Measurements from ENCODE around the gene UBR7. TPM values are rescaled to one million over a fixed set of nuclear protein-coding genes. Genes with fewer than 3 reads are reported as not detected.

Gene UBR7
- total RNA-seq, 1 experiment from 2014 or later: 19.9 TPM

DNA sequence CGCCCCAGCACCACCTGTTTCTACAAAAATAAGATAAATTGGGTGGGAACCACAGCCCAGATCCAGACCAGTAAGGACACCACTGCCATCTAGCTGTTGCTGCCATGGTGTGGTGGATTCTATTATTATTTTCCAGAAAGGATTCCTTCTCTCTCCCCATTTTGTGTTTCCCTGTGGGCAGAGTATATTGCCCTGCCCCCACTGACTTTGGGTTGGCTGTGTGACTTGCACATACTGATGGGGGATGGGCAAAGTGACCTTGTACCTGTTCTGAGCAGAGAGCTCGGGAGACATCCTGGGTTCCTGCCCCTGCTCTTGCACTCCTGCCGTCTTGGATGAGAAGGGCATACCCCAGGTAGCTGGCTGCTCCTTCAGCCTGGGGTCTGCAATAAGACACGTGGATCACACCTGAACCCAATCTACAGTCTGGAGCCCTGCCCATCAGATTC is 46.7 kb upstream of the UBR7 start:
- POLR2A ChIA-PET: interaction anchor here (0.6 kb wide), 2 partner anchors 8 to 1054 kb away, joined by 4 to 7 read pairs; partner anchors contain the start of gene ATXN3
- Histone ChIP-seq H3K4me3 (ENCODE audit: low read depth in 2 of 2, low read length in 2 of 2) (no peak overlapping the region), H3K27me3 (ENCODE audit: control insufficient read depth, insufficient read depth, low read length) (no peaks in the 10 kb centered on the region), H3K4me1 (ENCODE audit: control insufficient read depth, insufficient read depth, low read length) (no peaks in the 10 kb centered on the region), H3K9me3 (ENCODE audit: control insufficient read depth, insufficient read depth, low read depth, low read length) (no peaks in the 10 kb centered on the region), H3K36me3 (ENCODE audit: control insufficient read depth, insufficient read depth, low read length) (no peaks in the 10 kb centered on the region), H3K27ac (ENCODE audit: low read length) (no peak overlapping the region)
- intact Hi-C loops (cut with micrococcal nuclease; ENCODE audit: unreplicated experiment) (no loop called here), in situ Hi-C loops (cut with HindIII; ENCODE audit: low pct_unique_long_range_greater_than_20kb, low sequenced_read_pairs) (no loop called here)
- BruUV-seq (replicated peaks): no TSS peak
- ATAC-seq (peak; percentile 78; the same call in 1 of the 2 replicates), DNase-seq (ENCODE audit: low read depth, low spot score) (no peak)
- TF ChIP-seq, protein P1, sequence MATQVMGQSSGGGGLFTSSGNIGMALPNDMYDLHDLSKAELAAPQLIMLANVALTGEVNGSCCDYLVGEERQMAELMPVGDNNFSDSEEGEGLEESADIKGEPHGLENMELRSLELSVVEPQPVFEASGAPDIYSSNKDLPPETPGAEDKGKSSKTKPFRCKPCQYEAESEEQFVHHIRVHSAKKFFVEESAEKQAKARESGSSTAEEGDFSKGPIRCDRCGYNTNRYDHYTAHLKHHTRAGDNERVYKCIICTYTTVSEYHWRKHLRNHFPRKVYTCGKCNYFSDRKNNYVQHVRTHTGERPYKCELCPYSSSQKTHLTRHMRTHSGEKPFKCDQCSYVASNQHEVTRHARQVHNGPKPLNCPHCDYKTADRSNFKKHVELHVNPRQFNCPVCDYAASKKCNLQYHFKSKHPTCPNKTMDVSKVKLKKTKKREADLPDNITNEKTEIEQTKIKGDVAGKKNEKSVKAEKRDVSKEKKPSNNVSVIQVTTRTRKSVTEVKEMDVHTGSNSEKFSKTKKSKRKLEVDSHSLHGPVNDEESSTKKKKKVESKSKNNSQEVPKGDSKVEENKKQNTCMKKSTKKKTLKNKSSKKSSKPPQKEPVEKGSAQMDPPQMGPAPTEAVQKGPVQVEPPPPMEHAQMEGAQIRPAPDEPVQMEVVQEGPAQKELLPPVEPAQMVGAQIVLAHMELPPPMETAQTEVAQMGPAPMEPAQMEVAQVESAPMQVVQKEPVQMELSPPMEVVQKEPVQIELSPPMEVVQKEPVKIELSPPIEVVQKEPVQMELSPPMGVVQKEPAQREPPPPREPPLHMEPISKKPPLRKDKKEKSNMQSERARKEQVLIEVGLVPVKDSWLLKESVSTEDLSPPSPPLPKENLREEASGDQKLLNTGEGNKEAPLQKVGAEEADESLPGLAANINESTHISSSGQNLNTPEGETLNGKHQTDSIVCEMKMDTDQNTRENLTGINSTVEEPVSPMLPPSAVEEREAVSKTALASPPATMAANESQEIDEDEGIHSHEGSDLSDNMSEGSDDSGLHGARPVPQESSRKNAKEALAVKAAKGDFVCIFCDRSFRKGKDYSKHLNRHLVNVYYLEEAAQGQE (IDR thresholded peaks at IDR 0.05; ENCODE audit: insufficient read depth in 1 of 2, low read depth in 2 of 2, low read length in 1 of 2): no peak
- TF ChIP-seq, protein P2, sequence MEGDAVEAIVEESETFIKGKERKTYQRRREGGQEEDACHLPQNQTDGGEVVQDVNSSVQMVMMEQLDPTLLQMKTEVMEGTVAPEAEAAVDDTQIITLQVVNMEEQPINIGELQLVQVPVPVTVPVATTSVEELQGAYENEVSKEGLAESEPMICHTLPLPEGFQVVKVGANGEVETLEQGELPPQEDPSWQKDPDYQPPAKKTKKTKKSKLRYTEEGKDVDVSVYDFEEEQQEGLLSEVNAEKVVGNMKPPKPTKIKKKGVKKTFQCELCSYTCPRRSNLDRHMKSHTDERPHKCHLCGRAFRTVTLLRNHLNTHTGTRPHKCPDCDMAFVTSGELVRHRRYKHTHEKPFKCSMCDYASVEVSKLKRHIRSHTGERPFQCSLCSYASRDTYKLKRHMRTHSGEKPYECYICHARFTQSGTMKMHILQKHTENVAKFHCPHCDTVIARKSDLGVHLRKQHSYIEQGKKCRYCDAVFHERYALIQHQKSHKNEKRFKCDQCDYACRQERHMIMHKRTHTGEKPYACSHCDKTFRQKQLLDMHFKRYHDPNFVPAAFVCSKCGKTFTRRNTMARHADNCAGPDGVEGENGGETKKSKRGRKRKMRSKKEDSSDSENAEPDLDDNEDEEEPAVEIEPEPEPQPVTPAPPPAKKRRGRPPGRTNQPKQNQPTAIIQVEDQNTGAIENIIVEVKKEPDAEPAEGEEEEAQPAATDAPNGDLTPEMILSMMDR (IDR thresholded peaks at IDR 0.05): peak; percentile 74
- CTCF ChIA-PET: interaction anchor here (1.5 kb wide), 1 partner anchor 21 kb away, joined by 8 read pairs; no protein-coding TSS in a partner anchor

DNA sequence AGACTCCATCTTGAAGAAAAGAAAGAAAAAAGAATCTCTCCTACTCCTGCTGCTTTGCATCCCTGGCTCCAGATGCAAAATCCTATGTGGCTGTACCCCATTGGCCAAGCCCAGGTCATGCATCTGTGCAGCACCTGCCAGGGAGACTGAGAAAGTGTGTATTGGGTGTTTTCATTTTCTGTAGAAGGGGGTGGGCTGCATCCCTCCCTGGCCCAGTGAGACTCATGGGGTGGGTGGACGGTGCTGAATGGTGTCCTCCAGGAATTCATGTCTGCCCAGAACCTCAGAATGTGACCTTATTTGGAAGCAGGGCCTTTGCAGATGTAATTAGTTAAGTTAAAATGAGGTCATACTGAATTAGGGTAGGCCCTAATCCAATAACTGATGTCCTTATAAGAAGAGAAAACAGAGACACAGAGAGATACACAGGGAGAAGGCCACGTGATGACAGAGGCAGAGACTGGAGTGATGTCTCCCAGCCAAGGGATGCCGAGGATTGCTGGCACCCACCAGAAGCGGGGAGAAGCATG is 45.6 kb upstream of the UBR7 start:
- DNase-seq (ENCODE audit: low read depth, low spot score): no peak
- Histone ChIP-seq H3K9me3 (ENCODE audit: control insufficient read depth, insufficient read depth, low read depth, low read length) (no peaks in the 10 kb centered on the region), H3K27ac (ENCODE audit: low read length) (no peak overlapping the region), H3K36me3 (ENCODE audit: control insufficient read depth, insufficient read depth, low read length) (no peaks in the 10 kb centered on the region), H3K4me1 (ENCODE audit: control insufficient read depth, insufficient read depth, low read length) (no peaks in the 10 kb centered on the region), H3K4me3 (ENCODE audit: low read depth in 2 of 2, low read length in 2 of 2) (no peak overlapping the region), H3K27me3 (ENCODE audit: control insufficient read depth, insufficient read depth, low read length) (no peaks in the 10 kb centered on the region)
- in situ Hi-C loops (cut with HindIII; ENCODE audit: low pct_unique_long_range_greater_than_20kb, low sequenced_read_pairs): no loop called here
- ChIA-PET POLR2A (no interaction called here), CTCF (no interaction called here)
- no TSS peak for BruUV-seq (replicated peaks)
- no peak for ATAC-seq
- intact Hi-C loops (cut with micrococcal nuclease; ENCODE audit: unreplicated experiment): no loop called here
- TF ChIP-seq, protein P2 (IDR thresholded peaks at IDR 0.05): no peak
- TF ChIP-seq, protein P1 (IDR thresholded peaks at IDR 0.05; ENCODE audit: insufficient read depth in 1 of 2, low read depth in 2 of 2, low read length in 1 of 2): no peak
- no peak for TF ChIP-seq SIN3A (IDR thresholded peaks at IDR 0.05; ENCODE audit: borderline replicate concordance, insufficient read depth, low read depth, low read length)
- no peak for TF ChIP-seq TCF7L2 (IDR thresholded peaks at IDR 0.05; ENCODE audit: low read depth, low read length)
- no peak for TF ChIP-seq POLR2AphosphoS5 (IDR thresholded peaks at IDR 0.05; ENCODE audit: low read depth, low read length)
